Omental fat pad (tissue), 4 donors: ENCODE data around the gene MICU2. TPM values are rescaled to one million over a fixed set of nuclear protein-coding genes. Genes with fewer than 3 reads are reported as not detected.

Experiments
- ATAC-seq: fragments of 150-250 bp; one replicate; pipeline ENCODE4 v1.9.1; 2016; ENCODE audit warnings: mild to moderate bottlenecking, moderate library complexity; ENCODE audit not compliant: low FRiP score
- DNase-seq: peaks from one replicate; pipeline ENCODE4 v3.0.0-alpha.2; 2019; ENCODE audit warnings: low spot score
- CTCF ChIP-seq, 3 donors: fragments of 450-650 bp; IDR thresholded peaks; one replicate each; pipeline ENCODE4 v1.5.1; 2016 to 2017; ENCODE audit warnings: antibody characterized with exemption in 3 of 3, mild to moderate bottlenecking in 3 of 3, moderate library complexity in 2 of 3
- small RNA-seq: library from RNA; depleted of rRNA; stranded (forward); fragments of <200 nt; gene quantifications from one replicate; pipeline ENCODE3, GENCODE V24; 2016
- total RNA-seq, 4 donors: library from RNA; depleted of rRNA; stranded (reverse); fragments of >200 nt; gene quantifications; one replicate each; pipeline ENCODE4 v1.1.0, GENCODE V29; 2016

MICU2 gene
- total RNA-seq, 4 donors from 2014 or later = 46.2 to 53.1 (median 47.9) TPM

- ATAC-seq (no peak), DNase-seq (no peak)
Measured at GRCh38 chr13:21443171-21443570, 160.8 kb downstream of the MICU2 start.

More at GRCh38 chr13:21443171-21443570, 160.8 kb downstream of the MICU2 start:
- TF ChIP-seq CTCF (IDR thresholded peaks at IDR 0.05) = no peak

Small RNA genes within 50 kb of the gene (small RNA-seq; reads per million reads assigned to genes)
- gene RNU6-59P = not detected

Other genes with a start within 250 kb of the MICU2 start
- gene ZDHHC20, start 144.9 kb downstream of the MICU2 start, total RNA-seq = 10 to 100 TPM; 36.2 to 77.7 (median 41.4) TPM
- 1 to 10 TPM in 2 of 4 donors, under 1 TPM in 2; 0.16 to 5.3 (median 1.6) TPM for gene FGF9, start 66.9 kb upstream of the MICU2 start, total RNA-seq